Heart left ventricle (tissue), 13 donors: ENCODE results near the gene USP2.

Source experiments
- POLR2A ChIP-seq, 2 donors: fragments of 450-650 bp; IDR thresholded peaks; one replicate each; pipeline ENCODE4 v1.6.1; 2017; ENCODE audit warnings: antibody characterized with exemption in 2 of 2, mild to moderate bottlenecking in 2 of 2, moderate library complexity in 2 of 2
- TF ChIP-seq, protein P1 (sequence below), 12 donors: fragments of 200-600 bp; sonication (generic) in 4 of 12; IDR thresholded peaks; one replicate each; pipeline versions ENCODE4 v1.5.0 to v1.8.0; 2018 to 2022; ENCODE audit warnings: antibody characterized with exemption in 12 of 12, mild to moderate bottlenecking in 5 of 12
- donor health status: ischemic (EF 13 %, LVEDD 7.1; RV severe dilation, severe dysfunction).
- donor health status: DM: no; HTN: yes; CAD: no.
- donor health status: DM: no; HTN: no; CAD: no.
- donor health status: ischemic (EF 25% LVEDD 6.9; RV normal size, moderate dysfunction).
- donor health status: ischemic (EF 25% LVEDD 5.7; RV mildly dilated, moderate dysfunction).
- donor health status: ischemic (EF 35%, LVEDD 5.7; RV mildly dilated, moderate dysfunction).
- donor health status: nonischemic (EF 11% LVEDD 7.7; RV severe dilation, severe dysfunction).
- donor health status: DM: yes; HTN: yes; CAD: no.
- donor health status: PGD.
- donor health status: ischemic (EF 29% LVEDD 5.4; RV normal size, mild dysfunction).
- donor health status: nonischemic (EF 23%, LVEDD 6.1; RV moderate dilation, normal function).

DNA sequence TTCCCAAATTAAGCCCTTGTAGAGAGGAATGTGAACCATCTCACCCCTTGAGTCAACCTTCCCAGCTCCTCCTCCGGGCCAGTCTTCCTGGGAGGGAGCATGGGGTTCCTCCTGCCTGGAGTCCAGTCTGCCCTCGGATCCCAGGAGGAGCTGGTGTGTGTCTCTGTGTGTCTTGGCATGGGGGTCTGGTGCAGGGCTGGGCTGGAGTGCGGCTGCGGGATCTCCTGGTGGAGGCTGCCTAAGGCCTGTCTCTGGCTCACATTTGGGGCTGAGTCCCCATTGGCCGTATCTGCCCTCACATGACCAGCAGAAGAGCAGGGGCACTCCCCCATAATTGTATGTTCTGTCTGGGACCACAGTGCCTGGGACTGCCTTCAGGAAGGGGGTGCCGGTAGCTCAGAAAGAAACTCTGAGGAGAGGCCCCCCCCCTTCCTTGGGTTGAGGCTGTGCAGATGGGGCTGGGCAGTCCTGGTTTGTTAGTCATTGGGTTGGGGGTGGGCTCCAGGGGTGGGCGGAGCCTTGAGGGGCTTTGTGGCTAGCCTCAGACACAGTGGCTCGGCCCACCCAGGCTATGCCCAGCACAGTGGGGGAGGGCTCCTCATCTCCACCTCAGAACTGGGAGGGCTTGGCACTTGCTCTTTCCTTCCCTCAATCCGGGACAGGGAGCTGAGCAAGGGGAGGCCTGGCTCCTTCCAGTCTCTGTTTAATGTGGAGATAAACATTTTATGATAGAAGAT, 43.7 kb downstream of the USP2 start:
- TF ChIP-seq, protein P1, sequence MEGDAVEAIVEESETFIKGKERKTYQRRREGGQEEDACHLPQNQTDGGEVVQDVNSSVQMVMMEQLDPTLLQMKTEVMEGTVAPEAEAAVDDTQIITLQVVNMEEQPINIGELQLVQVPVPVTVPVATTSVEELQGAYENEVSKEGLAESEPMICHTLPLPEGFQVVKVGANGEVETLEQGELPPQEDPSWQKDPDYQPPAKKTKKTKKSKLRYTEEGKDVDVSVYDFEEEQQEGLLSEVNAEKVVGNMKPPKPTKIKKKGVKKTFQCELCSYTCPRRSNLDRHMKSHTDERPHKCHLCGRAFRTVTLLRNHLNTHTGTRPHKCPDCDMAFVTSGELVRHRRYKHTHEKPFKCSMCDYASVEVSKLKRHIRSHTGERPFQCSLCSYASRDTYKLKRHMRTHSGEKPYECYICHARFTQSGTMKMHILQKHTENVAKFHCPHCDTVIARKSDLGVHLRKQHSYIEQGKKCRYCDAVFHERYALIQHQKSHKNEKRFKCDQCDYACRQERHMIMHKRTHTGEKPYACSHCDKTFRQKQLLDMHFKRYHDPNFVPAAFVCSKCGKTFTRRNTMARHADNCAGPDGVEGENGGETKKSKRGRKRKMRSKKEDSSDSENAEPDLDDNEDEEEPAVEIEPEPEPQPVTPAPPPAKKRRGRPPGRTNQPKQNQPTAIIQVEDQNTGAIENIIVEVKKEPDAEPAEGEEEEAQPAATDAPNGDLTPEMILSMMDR (IDR thresholded peaks at IDR 0.05) = no peak
- TF ChIP-seq POLR2A (IDR thresholded peaks at IDR 0.05) = no peak
